ENCODE data around the gene SDK1. TPM values are rescaled to one million over a fixed set of nuclear protein-coding genes. Genes with fewer than 3 reads are reported as not detected.

SDK1 gene
- total and polyA plus RNA-seq, 2 donors (not counting 3 experiments of a cell fraction or from before 2014, with no cell fraction given) = 1.6 to 3.9 TPM

DNA sequence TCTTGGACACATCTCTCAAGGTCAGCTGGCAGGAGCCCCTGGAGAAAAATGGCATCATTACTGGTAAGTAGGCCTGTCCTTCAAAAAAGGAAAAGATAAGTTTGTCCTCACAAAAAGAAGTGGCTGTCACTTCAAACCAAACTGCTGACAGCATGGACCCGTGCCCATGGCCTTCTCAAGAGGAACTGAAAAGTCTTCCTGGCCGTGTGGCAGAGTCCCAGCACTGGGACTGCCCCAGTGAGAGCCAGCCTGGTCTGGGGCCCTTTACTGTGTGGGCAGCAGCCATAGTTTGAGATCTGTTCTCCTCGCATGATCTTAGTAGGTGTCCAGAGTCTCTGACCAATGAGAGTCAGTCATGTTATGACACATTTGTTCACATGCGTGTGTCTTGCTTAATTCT lies 766.8 kb downstream of the SDK1 start:
- Histone ChIP-seq H2AFZ (ENCODE audit: low read depth, low read length) (no peak overlapping the region), H3K27me3 (ENCODE audit: control insufficient read depth in 2 of 2, insufficient read depth in 2 of 2, low read length in 2 of 2) (no peaks in the 10 kb centered on the region), H3K4me2 (ENCODE audit: insufficient read depth, low read length) (no peak overlapping the region), H3K4me3 (replicated peaks in 1 of 3; ENCODE audit: insufficient read depth in 1 of 3, low read depth in 1 of 3, low read length in 3 of 3) (no peak overlapping the region), H3K27ac (ENCODE audit: insufficient read depth, low read depth, low read length) (no peak overlapping the region), H4K20me1 (replicated peaks; ENCODE audit: control insufficient read depth, extremely low read depth, insufficient read depth, low read length) (no peaks in the 10 kb centered on the region), H3K9ac (replicated peaks; ENCODE audit: extremely low read depth, insufficient read depth, low read length) (no peak overlapping the region), H3K9me1 (replicated peaks; ENCODE audit: control insufficient read depth, extremely low read depth, insufficient read depth, low read length) (no peaks in the 10 kb centered on the region), H3K9me3 (replicated peaks; ENCODE audit: control insufficient read depth, insufficient read depth, low read length) (no peaks in the 10 kb centered on the region), H3K4me1 (ENCODE audit: control insufficient read depth, extremely low read depth, insufficient read depth, low read length) (no peaks in the 10 kb centered on the region), H3K36me3 (ENCODE audit: control insufficient read depth in 2 of 2, extremely low read depth in 1 of 2, insufficient read depth in 2 of 2, low read length in 2 of 2) (no peaks in the 10 kb centered on the region), H3K79me2 (ENCODE audit: control insufficient read depth, insufficient read depth, low read length) (no peaks in the 10 kb centered on the region)
- dilution Hi-C loops (cut with MboI; ENCODE audit: extremely low pct_ligation_motif_present, low sequenced_read_pairs) (no loop called here), intact Hi-C loops (cut with micrococcal nuclease) (no loop called here)
- FAIRE-seq (no peak), DNase-seq (ENCODE audit: low read depth, low spot score) (no peak)
- CTCF ChIA-PET = no interaction called here
- TF ChIP-seq POLR2A (IDR thresholded peaks at IDR 0.05; ENCODE audit: low read depth, low read length) = no peak
- no peak for TF ChIP-seq GATA2 (IDR thresholded peaks at IDR 0.05; ENCODE audit: insufficient read depth, insufficient read length, low read depth, low read length)
- TF ChIP-seq JUN (IDR thresholded peaks at IDR 0.05; ENCODE audit: borderline replicate concordance, insufficient read depth, insufficient read length, low read depth) = no peak
- no peak for TF ChIP-seq MYC (IDR thresholded peaks at IDR 0.05; ENCODE audit: low read depth, low read length)
- no peak for TF ChIP-seq EZH2 (IDR thresholded peaks at IDR 0.05; ENCODE audit: borderline replicate concordance, low read depth, low read length, severe bottlenecking)
- BruUV-seq (replicated peaks) = no TSS peak
- POLR2A ChIA-PET = no interaction called here

GRCh38 chr7:4068286-4068685 lies 767.2 kb downstream of the SDK1 start:
- ChIA-PET CTCF (no interaction called here), POLR2A (no interaction called here)
- Histone ChIP-seq H3K4me3 (replicated peaks in 1 of 3; ENCODE audit: insufficient read depth in 1 of 3, low read depth in 1 of 3, low read length in 3 of 3) (no peak overlapping the region), H2AFZ (ENCODE audit: low read depth, low read length) (no peak overlapping the region), H3K9me3 (replicated peaks; ENCODE audit: control insufficient read depth, insufficient read depth, low read length) (no peaks in the 10 kb centered on the region), H3K79me2 (ENCODE audit: control insufficient read depth, insufficient read depth, low read length) (no peaks in the 10 kb centered on the region), H3K27me3 (ENCODE audit: control insufficient read depth in 2 of 2, insufficient read depth in 2 of 2, low read length in 2 of 2) (no peaks in the 10 kb centered on the region), H3K36me3 (ENCODE audit: control insufficient read depth in 2 of 2, extremely low read depth in 1 of 2, insufficient read depth in 2 of 2, low read length in 2 of 2) (no peaks in the 10 kb centered on the region), H3K4me2 (ENCODE audit: insufficient read depth, low read length) (no peak overlapping the region), H3K27ac (ENCODE audit: insufficient read depth, low read depth, low read length) (no peak overlapping the region), H3K9me1 (replicated peaks; ENCODE audit: control insufficient read depth, extremely low read depth, insufficient read depth, low read length) (no peaks in the 10 kb centered on the region), H3K9ac (replicated peaks; ENCODE audit: extremely low read depth, insufficient read depth, low read length) (no peak overlapping the region), H3K4me1 (ENCODE audit: control insufficient read depth, extremely low read depth, insufficient read depth, low read length) (no peaks in the 10 kb centered on the region), H4K20me1 (replicated peaks; ENCODE audit: control insufficient read depth, extremely low read depth, insufficient read depth, low read length) (no peaks in the 10 kb centered on the region)
- intact Hi-C loops (cut with micrococcal nuclease) = no loop called here
- DNase-seq (ENCODE audit: low read depth, low spot score) = no peak
- FAIRE-seq = no peak
- BruUV-seq (replicated peaks) = no TSS peak
- TF ChIP-seq, protein P1, sequence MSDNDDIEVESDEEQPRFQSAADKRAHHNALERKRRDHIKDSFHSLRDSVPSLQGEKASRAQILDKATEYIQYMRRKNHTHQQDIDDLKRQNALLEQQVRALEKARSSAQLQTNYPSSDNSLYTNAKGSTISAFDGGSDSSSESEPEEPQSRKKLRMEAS (IDR thresholded peaks at IDR 0.05; ENCODE audit: insufficient read depth, insufficient read length) = no peak
- TF ChIP-seq POLR2AphosphoS5 (IDR thresholded peaks at IDR 0.05; ENCODE audit: insufficient read depth, low read depth, low read length) (no peak), GATA2 (IDR thresholded peaks at IDR 0.05; ENCODE audit: insufficient read depth, insufficient read length, low read depth, low read length) (no peak), MYC (IDR thresholded peaks at IDR 0.05; ENCODE audit: low read depth, low read length) (no peak), EZH2 (IDR thresholded peaks at IDR 0.05; ENCODE audit: borderline replicate concordance, low read depth, low read length, severe bottlenecking) (no peak), POLR2A (IDR thresholded peaks at IDR 0.05; ENCODE audit: low read depth, low read length) (no peak), CTCF (IDR thresholded peaks at IDR 0.05; ENCODE audit: extremely low read depth in 1 of 2, insufficient read depth in 1 of 2, low read depth in 1 of 2, low read length in 2 of 2) (no peak), FOS (IDR thresholded peaks at IDR 0.05; ENCODE audit: borderline replicate concordance, insufficient read depth, low read length) (no peak), JUN (IDR thresholded peaks at IDR 0.05; ENCODE audit: borderline replicate concordance, insufficient read depth, insufficient read length, low read depth) (no peak)
- dilution Hi-C loops (cut with MboI; ENCODE audit: extremely low pct_ligation_motif_present, low sequenced_read_pairs) = no loop called here

All from endothelial cell of umbilical vein (primary cell).